RWPE2 (cell line): ENCODE data around the gene ZNF92.
"Not testable (repeated sequence)": the region's sequence is repeated elsewhere in the genome, so short reads cannot be mapped to it uniquely, and the experiment has no call there.

ENCODE experiments used
- ATAC-seq: fragments of 200-7000 bp; cut with Tn5 transposase; 3 replicates; pipeline ENCODE4 v1.9.1; 2021; ENCODE audit warnings: low read depth
- DNase-seq: peaks from one replicate; pipeline ENCODE4 v3.0.0-alpha.2; 2020; ENCODE audit warnings: low spot score
- H3K27ac ChIP-seq: fragments of 450-650 bp; 2 replicates; pipeline ENCODE4 v1.5.1; 2017; ENCODE audit warnings: mild to moderate bottlenecking; ENCODE audit not compliant: poor library complexity, severe bottlenecking
- H3K27me3 ChIP-seq: fragments of 250-450 bp; sonication (Bioruptor Pico); 2 replicates; pipeline ENCODE4 v1.5.1; 2021; ENCODE audit warnings: mild to moderate bottlenecking, moderate library complexity; ENCODE audit not compliant: insufficient read depth, poor library complexity, severe bottlenecking
- H3K36me3 ChIP-seq: fragments of 250-450 bp; sonication (Bioruptor Pico); 2 replicates; pipeline ENCODE4 v1.5.1; 2020; ENCODE audit warnings: low read depth, mild to moderate bottlenecking, moderate library complexity
- H3K4me1 ChIP-seq: fragments of 250-450 bp; sonication (Bioruptor Pico); 2 replicates; pipeline ENCODE4 v1.5.1; 2021; ENCODE audit warnings: mild to moderate bottlenecking, moderate library complexity; ENCODE audit not compliant: insufficient read depth, poor library complexity, severe bottlenecking
- H3K4me3 ChIP-seq: fragments of 250-450 bp; sonication (Bioruptor Pico); 2 replicates; pipeline ENCODE4 v1.5.1; 2021; ENCODE audit warnings: mild to moderate bottlenecking, moderate library complexity; ENCODE audit not compliant: severe bottlenecking
- H3K9me3 ChIP-seq: fragments of 250-450 bp; sonication (Bioruptor Pico); 2 replicates; pipeline ENCODE4 v1.5.1; 2021; ENCODE audit warnings: mild to moderate bottlenecking, moderate library complexity; ENCODE audit not compliant: severe bottlenecking
- TF ChIP-seq, protein P1 (sequence below): fragments of 450-650 bp; IDR thresholded peaks from one replicate; pipeline ENCODE4 v1.5.1; 2017; ENCODE audit warnings: mild to moderate bottlenecking, moderate library complexity; ENCODE audit not compliant: poor library complexity, severe bottlenecking

The ZNF92 gene

DNA sequence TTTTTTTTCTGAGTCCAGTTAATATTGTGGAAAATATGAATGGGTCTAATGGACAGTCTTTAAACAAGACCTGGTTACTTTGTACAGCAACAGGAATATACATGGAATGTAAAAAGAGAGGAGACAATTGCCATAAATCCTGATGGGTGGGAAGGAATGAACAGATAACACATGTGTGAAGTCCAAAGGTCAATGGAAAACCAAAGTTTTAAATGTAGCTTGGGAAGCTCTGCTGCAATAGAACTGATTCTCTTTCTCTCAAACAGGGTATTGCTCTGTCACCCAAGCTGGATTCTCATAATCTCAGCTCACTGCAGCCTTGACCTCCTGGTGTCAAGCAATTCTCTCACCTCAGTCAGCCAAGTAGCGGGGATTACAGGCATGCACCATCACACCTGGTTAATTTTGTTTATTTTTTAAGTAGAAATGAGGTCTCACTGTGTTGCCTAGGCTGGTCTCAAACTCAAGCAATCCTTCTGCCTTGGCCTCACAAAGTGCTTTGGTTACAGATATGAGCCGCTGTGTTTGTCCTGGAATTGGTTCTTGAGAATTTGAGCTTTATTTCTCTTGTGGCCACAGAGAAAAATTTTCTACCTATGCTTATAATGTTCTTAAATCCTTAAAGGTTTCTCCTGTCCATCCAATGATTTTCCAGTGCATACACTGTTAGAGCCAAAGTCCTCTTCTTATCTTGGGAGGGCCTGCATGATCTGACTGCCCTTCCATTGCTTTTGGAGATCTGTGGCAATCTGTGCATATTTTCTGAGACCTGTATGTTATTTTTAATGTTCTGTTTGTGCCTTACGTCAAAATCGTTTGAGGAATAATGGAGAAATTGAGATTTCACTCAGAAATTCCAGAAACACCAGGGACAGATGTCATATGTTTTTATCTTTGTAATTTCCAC, 30.7 kb upstream of the ZNF92 start:
- H3K4me3 ChIP-seq = no peak overlapping the region
- H3K36me3 ChIP-seq = no peaks in the 10 kb centered on the region
- DNase-seq = no peak
- H3K9me3 ChIP-seq = no peaks in the 10 kb centered on the region
- ATAC-seq = no peak
- H3K4me1 ChIP-seq = no peaks in the 10 kb centered on the region
- no peak overlapping the region for H3K27ac ChIP-seq
- TF ChIP-seq, protein P1, sequence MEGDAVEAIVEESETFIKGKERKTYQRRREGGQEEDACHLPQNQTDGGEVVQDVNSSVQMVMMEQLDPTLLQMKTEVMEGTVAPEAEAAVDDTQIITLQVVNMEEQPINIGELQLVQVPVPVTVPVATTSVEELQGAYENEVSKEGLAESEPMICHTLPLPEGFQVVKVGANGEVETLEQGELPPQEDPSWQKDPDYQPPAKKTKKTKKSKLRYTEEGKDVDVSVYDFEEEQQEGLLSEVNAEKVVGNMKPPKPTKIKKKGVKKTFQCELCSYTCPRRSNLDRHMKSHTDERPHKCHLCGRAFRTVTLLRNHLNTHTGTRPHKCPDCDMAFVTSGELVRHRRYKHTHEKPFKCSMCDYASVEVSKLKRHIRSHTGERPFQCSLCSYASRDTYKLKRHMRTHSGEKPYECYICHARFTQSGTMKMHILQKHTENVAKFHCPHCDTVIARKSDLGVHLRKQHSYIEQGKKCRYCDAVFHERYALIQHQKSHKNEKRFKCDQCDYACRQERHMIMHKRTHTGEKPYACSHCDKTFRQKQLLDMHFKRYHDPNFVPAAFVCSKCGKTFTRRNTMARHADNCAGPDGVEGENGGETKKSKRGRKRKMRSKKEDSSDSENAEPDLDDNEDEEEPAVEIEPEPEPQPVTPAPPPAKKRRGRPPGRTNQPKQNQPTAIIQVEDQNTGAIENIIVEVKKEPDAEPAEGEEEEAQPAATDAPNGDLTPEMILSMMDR = no peak
- H3K27me3 ChIP-seq = no peaks in the 10 kb centered on the region

DNA sequence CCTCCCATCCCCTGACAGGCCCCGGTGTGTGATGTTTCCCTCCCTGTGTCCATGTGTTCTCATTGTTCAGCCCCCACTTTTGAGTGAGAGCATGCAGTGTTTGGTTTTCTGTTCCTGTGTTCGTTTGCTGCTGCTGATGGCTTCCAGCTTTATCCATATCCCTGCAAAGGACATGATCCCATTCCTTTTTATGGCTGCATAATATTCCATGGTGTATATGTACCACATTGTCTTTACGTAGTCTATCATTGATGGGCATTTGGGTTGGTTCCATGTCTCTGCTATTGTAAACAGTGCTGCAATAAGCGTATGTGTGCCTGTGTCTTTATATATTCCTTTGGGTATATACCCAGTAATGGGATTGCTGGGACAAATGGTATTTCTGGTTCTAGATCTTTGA, 29.1 kb upstream of the ZNF92 start:
- H3K4me1 ChIP-seq, DNase-seq, ATAC-seq, H3K27ac ChIP-seq, H3K4me3 ChIP-seq, H3K36me3 ChIP-seq, H3K9me3 ChIP-seq, H3K27me3 ChIP-seq: not testable (repeated sequence)

DNA sequence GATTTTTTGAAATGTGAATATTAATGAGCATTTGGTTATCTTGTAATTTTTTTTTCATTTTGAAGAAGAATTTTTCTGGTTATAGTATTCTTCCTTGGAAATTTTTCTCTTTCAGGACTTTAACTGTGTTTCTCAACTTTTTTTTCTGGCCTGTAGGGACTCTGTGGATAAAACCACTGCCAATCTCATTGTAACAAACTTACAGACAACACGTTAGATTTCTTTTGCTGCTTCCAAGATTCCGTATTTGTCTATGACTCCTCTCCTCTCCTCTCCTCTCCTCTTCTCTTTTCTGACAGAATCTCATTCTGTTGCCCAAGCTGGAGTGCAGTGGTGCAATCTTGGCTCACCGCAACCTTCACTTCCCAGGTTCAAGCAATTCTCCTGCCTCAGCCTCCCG, 19.4 kb upstream of the ZNF92 start:
- Histone ChIP-seq H3K36me3 (no peaks in the 10 kb centered on the region), H3K4me1 (no peaks in the 10 kb centered on the region), H3K27ac (no peak overlapping the region), H3K9me3 (no peaks in the 10 kb centered on the region), H3K27me3 (no peaks in the 10 kb centered on the region), H3K4me3 (no peak overlapping the region)
- no peak for DNase-seq
- TF ChIP-seq, protein P1 = no peak
- no peak for ATAC-seq

DNA sequence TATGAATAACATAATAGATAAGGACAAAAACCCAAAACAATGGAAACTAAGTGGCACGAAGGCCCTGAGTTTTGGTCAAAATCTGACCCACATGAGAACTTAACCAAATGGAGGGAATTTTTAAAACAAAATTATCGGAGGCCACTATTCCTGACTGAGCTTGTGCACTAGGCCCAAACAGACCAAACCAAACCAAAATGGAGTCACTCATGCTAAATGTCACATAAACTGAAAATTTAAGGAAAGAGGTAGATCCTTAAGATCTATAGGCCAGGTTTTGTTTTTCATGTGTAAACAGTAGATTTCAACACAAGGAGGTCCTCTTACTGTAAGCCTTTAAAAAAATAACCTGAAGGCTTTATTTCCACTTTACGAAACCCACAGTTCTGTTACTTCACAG, 3.8 kb upstream of the ZNF92 start:
- ATAC-seq (no peak), DNase-seq (no peak)
- H3K4me3 ChIP-seq = no peak overlapping the region
- H3K36me3 ChIP-seq = no peaks in the 10 kb centered on the region
- H3K27ac ChIP-seq = no peak overlapping the region
- H3K9me3 ChIP-seq = no peaks in the 10 kb centered on the region
- no peaks in the 10 kb centered on the region for H3K4me1 ChIP-seq
- TF ChIP-seq, protein P1 = no peak
- H3K27me3 ChIP-seq = no peaks in the 10 kb centered on the region

DNA sequence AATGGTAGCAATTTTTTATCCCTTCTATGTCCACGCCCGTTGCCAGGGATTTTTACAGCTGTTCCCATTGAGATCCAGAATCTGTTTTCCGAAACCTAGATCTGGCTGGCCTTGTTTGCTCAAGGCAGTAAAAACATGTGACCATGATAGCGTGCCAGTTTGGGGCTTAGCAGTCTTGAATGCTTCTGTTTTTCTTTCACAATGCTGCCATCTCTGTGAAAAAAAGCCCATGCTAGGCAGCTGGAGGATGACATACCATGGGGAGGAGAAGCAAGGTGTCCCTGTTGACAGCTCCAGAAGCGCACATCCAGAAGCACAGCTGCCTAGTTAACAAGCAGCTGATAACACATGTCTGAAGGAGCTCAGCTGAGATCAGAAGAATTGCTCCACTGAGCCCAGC, 2.2 kb upstream of the ZNF92 start:
- H3K36me3 ChIP-seq = peaks cover 9% of the 10 kb centered on the region
- no peaks in the 10 kb centered on the region for H3K4me1 ChIP-seq
- no peak overlapping the region for H3K4me3 ChIP-seq
- DNase-seq = no peak
- TF ChIP-seq, protein P1 = no peak
- ATAC-seq = no peak
- no peaks in the 10 kb centered on the region for H3K27me3 ChIP-seq
- H3K9me3 ChIP-seq = no peaks in the 10 kb centered on the region
- no peak overlapping the region for H3K27ac ChIP-seq
